Measurements from ENCODE around the gene KREMEN2.
A peak's percentile ranks its signal among the peaks of the same experiment; 100 is the strongest.

KREMEN2 gene

DNA sequence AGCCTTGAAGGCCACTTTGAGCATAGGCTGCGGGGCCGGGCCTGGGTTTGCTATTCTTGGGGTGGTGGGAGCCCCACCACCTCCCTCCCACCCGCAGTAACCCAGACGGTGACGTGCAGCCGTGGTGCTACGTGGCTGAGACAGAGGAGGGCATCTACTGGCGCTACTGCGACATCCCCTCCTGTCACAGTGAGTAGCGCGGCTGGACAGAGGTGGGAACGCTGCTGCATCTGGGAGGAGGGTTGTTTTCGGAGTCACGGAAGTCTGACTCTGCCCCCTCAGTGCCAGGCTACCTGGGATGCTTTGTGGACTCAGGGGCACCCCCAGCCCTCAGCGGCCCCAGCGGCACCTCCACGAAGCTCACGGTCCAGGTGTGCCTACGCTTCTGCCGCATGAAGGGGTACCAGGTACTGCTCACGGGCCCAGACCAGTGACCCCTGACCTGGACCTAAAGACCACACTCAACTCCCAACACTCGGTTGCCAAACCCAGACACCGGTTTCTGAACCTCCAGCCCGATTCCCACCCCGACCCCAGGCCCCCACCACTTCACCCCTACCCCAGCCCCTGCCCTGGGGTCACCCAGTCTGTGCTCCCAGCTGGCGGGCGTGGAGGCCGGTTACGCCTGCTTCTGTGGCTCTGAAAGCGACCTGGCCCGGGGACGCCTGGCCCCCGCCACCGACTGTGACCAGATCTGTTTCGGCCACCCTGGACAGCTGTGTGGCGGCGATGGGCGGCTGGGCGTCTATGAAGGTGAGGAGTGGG lies 2.1 kb downstream of the KREMEN2 start:
- DNase-seq (ENCODE audit: low spot score): no peak

DNA sequence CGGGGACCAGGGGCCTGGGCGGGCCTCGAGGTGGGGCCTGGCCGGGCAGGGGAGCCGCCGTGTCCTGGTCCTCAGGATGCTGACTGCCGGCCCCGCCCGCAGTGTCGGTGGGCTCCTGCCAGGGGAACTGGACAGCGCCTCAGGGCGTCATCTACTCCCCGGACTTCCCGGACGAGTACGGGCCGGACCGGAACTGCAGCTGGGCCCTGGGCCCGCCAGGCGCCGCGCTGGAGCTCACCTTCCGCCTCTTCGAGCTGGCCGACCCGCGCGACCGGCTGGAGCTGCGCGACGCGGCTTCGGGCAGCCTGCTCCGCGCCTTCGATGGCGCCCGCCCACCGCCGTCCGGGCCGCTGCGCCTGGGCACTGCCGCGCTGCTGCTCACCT lies 2.7 kb downstream of the KREMEN2 start:
- no peak for DNase-seq (ENCODE audit: low spot score)

DNA sequence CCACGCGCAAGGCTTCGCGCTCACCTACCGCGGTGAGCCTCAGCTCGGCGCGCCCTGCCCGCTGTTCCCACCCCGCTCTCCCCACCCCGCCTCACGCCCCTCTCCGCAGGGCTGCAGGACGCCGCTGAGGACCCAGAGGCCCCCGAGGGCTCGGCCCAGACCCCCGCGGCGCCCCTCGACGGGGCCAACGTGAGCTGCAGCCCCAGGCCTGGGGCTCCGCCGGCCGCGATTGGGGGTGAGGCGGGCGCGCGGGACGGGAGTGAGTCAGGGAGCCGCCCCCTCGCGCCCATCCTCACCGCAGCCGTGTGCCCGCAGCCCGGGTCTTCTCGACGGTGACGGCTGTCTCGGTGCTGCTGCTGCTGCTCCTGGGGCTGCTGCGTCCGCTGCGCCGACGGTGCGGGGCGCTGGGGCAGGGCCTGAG lies 3.1 kb downstream of the KREMEN2 start:
- no peak for DNase-seq (ENCODE audit: low spot score)

DNA sequence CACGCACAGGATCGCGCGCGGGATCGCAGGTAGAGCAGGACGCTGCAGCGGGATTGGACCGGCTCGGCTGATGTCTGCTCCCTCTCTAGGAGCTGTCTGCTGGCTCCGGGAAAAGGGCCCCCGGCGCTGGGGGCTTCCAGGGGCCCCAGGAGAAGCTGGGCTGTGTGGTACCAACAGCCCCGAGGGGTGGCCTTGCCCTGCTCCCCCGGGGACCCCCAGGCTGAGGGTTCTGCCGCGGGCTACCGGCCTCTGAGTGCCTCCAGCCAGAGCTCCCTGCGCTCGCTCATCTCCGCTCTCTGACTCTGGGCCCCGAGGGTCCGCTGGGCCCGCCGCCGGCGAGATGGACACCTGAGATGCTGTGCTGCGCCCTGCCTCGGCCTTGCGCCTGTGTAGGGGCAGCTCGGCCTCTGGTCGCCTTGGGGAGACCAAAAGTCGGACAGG lies 3.7 kb downstream of the KREMEN2 start:
- no peak for DNase-seq (ENCODE audit: low spot score)

DNA sequence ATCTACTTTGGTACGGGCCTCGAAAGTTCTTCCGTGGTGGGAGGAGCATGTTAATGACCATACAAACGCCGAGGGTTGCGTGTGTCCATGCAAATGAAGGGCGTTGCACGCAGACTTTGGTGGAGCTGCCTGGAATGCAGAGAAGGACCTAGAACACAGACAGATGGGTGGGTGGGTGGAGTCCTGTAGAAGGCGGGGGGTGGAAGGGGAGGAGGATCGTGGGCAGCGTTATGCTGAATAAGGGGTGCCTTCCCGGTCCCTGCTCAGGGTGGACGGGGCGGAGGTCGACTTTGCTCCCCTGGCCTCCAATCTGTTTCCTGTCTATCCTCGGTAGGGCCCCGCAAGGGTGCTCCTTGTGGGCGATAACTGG lies 4.3 kb downstream of the KREMEN2 start:
- peak; percentile 13 for DNase-seq (ENCODE audit: low spot score)

DNA sequence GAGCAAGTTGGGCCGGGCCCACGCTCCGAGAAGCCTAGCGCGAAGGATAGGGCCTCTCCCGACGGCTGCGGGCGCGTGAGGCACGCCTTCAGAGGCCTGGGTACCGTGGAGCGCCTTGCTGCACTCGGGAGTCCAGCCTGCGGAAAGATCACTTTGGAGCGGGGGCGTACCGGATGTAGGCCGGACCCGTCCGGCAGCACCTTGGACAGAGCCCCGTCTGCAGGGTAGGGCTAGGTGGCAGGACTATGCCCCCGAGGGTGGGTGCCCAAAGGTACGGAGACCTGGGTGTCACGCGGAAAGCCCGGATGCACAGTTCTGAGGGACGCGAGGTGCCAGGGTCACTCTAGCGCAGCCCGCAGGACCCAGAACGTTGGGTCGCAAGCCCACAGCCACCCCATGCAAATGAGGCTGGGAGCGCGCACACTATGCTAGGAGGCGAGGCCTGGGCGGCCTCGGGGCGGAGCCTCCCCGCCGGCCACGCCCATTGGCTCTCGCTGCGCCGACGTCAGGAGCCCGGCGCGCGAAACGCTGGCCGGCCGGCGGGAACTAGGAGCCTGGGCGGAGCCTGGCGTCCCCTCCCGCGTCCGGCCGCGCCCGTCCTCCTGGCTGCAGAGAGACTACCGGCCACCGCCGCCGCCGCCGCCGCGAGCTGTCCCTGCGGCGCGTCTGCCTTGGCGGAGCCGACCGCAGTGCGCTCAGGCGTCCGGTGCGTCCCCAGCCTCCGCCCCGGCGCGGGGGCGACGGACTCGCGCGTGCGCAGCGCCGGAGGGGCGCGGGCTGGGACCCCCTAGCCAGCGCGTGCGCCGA lies 4.9 kb downstream of the KREMEN2 start, which contains the start of gene PAQR4:
TSS of gene PAQR4 (plus strand) at position 611 of the 807 bp plus-strand sequence. CDS start 327 bp downstream, outside the sequence.
- DNase-seq (ENCODE audit: low spot score): peak; percentile 82

DNA sequence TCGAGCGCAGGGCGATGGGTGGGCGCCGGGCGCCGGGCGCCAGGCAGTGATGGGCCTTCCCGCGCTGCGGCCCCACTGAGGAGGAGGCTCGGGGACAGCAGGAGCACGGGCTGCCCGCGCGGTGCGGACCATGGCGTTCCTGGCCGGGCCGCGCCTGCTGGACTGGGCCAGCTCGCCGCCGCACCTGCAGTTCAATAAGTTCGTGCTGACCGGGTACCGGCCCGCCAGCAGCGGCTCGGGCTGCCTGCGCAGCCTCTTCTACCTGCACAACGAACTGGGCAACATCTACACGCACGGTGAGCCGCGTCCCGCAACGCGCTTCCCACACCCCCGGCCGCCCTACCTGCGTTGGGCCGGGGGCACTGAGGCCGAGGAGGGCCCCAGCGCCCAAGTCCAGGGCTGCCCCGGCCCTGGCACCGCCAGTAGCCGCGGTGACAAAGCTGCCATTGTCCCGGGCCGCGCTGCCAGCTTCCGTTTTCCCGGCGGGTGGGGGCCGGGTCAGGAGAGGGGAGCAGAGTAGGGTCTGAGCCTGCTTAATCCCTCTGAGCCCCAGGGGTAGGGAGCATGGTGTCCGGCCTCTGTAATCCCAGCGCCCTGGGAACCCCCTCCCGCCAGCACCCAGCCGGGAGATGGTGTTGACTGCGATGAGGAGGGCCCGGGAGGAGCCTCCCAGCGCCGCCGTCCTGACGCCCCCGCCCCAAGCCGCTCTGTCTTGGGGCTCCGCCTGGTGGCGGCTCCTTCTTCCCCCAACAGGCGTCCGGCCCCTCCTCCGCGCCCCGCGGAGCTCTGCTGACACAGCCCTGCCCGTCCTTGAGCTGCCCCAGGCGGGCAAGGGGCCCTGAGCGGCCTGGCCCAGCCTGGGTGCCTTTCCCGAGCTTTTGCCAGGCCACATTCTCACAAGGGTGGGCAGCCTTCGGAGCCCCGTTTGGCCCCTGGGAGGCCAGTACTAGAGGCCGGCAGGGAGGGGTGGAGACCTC lies 5.8 kb downstream of the KREMEN2 start:
- DNase-seq (ENCODE audit: low spot score): peak; percentile 42

DNA sequence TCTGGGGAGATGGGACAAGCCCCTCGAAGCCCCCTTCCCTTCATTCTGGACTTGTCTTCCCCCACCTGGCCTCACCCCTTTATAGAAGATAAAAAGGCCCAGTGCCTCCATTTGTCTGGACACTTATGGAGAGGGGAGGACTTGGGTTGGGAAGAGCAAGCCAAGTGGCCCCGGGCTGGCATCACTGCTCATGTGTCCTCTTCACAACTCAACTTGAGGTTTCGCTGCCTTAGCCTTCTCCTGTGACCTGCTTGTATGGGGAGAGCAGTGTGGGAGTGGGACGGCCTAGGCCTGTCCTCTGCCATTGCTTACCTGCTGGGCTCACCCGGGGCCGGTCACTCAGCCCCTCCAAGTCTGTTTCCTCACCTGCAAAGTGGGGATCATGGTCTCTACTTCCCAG lies 6.5 kb downstream of the KREMEN2 start:
- no peak for DNase-seq (ENCODE audit: low spot score)

DNA sequence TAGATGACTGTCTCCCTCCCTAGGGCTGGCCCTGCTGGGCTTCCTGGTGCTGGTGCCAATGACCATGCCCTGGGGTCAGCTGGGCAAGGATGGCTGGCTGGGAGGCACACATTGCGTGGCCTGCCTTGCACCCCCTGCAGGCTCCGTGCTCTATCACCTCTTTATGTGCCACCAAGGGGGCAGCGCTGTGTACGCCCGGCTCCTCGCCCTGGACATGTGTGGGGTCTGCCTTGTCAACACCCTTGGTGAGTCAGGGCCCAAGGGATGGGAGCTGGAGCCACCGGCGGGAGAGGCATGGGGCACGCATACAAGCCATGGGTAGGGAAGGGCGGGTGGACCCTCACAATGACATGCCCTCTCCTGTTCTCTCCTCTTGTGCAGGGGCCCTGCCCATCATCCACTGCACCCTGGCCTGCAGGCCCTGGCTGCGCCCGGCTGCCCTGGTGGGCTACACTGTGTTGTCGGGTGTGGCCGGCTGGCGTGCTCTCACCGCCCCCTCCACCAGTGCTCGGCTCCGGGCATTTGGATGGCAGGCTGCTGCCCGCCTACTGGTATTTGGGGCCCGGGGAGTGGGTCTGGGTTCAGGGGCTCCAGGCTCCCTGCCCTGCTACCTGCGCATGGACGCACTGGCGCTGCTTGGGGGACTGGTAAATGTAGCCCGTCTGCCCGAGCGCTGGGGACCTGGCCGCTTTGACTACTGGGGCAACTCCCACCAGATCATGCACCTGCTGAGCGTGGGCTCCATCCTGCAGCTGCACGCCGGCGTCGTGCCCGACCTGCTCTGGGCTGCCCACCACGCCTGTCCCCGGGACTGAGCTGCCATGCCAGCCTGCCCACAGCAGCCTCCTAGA lies 7.3 kb downstream of the KREMEN2 start:
- no peak for DNase-seq (ENCODE audit: low spot score)

DNA sequence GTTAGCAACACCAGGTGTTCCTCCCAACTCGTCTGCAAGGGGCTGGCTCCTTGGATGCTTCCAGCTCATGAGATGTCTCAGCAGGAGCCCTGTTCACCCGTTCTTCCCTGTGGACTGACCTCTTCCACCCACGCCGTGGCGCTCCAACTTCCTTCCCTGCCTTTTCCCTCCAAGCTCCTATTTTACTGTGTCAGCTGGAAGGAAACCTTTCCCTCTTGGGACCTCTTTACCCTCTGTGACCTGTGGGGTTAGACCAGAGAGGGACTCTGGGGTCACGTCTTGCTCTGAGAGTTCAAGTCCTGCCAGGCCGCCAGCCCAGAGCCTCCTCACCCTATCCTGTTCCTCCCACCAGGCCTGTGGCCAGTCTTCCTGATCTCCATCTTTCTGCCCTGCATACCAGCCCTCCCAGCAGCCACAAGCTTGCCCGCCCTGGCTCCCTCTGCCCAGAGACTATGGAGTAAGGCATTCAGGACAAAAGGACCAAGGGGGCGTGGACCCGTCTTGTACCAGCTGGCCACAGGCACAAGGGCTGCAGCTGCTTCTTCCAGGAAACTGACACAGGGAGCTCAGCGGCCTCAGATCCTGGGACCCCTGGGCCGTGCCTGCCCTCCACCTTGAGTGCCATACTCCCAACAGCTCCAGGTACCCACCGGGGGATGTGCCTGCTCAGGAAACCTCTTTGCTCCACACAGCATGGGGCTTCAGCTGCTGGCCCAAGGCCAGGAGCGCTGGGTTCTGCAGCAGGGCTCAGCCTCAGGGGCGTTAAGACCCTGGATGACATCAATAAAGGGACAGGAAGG lies 8.1 kb downstream of the KREMEN2 start:
- DNase-seq (ENCODE audit: low spot score): no peak

DNA sequence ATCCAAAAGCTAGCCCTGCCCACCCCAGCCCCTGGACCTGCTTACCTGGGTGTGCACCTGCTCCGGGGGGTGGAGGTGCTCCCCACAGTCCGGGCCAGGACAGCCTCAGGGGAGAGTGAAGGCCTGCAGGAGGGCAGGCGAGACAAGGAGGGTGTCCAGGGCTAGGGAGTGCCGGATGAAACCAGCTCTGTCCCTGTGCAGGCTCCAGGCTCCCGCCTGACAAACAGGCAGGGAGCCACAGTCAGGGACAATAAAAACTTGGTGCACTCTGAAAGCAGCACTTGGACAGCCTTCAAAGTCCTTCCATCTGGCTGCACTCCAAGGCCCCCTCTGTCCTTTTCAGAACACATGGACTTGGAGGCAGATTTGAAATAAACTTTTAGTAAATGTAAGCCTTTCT lies 9.0 kb downstream of the KREMEN2 start:
- no peak for DNase-seq (ENCODE audit: low spot score)

DNA sequence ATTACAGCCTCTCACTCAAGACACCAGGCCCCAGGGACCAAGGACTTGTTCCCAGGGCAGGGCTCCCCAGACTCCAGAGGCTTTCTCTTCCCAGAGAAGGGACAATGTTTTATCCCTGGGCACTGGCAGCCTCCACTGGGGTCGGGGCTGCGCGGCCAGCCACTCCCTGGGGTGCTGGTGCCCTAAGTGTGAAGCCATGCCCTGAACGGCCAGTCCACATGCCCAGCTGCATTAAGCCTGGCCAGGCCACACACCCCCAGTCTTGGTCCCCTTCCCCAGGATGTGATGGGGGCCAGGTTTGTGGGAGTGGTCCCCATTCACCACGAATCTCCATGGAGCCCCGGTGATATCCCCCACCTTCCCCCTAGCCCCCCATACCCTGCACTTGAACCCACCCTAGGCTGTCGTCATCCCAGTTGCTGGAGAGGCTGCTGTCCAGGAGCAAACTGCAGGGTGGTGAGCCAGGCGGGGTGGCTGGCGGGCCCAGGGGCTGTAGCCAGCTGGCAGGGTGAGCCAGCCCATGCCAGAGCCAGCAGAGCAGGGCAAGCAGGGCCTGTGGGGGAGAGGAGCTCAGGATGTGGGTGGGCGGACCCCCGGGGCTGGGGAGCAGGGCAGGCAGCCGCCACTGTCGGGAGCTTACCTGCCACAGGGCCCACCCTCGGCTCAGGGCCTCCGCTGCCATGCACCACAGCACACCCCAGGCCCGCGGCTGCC lies 9.7 kb downstream of the KREMEN2 start:
- DNase-seq (ENCODE audit: low spot score): no peak

DNA sequence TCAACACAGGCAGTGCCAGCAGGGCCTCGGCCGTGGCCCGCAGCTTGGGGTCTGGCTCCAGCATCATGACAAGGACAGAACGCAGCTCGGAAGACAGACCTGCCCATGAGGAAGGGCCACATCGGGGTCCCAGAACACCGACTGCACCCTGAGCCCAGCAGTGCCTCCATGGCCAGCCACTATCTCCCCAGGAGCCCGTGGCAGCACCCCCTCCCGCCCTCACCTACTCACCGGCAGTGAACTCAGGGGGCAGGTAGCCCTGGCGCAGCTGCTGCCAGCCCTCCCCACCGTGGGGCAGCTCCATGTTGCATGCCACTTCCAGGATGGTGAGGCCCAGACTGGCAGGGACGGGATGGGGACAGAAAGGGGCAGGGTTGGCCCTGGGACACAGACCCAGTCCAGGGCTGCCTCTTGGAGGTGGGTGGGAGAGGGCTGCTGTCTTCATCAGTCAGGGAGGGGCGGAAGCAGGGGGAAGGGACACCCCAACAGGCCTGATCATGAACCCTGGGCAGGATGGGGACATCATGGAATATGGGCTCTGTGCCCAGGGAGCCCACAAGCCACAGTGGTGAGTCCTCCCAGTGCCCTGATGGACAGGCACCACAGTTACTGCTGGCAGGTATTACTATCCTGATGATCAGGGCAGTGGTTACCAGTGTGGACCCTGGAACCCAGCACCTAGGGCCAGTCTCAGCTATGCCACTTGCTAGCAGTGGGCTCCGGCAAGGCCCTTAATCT lies 10.4 kb downstream of the KREMEN2 start:
- no peak for DNase-seq (ENCODE audit: low spot score)

DNA sequence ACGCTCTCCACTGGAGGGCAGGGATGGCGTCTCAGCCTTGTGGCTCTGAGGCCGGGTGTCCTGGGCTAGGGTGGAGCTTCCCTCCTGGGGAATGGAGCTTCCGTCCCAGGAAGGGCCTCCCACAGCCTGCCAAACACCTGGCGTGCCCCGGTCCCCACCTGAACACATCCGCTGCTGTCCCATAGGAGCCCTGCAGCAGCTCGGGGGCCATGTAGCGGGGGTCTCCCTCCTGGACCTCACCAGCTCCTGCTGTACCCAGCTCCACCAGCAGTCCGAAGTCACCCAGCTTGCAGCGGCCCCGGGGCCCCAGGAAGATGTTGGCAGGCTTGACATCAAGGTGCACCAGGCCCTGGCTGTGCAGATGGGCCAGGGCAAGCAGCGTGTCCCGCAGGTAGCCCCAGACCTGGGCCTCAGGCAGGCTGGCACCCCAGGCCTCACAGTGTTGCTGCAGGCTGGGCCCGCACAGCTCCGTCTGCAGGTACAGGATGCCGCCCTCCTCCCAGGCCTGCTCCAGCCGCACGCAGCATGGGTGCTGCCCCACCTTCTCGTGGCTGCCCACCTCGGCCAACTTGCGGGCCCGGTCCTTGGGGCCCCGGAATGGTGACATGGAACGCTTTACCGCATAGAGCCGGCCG lies 11.2 kb downstream of the KREMEN2 start:
- no peak for DNase-seq (ENCODE audit: low spot score)

DNA sequence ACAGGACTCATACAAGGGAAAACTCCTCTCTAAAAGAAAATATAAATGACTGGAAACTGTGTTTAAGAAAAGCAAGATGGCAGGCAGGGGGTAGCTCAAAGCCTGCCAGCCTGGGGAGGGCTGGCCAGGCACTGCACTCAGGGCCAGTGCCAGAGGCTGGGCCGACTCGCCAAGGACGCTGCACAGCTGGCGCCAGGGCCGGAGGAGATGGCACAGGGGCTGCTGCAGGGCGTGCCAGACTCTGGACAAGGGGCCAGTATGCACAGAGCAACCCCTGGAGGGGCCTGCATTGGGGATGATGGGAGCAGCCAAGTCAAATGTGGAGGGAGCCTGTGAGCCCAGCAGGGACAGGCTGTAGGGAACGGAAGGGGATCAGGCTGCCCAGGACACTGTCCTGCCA lies 12.1 kb downstream of the KREMEN2 start:
- no peak for DNase-seq (ENCODE audit: low spot score)

DNA sequence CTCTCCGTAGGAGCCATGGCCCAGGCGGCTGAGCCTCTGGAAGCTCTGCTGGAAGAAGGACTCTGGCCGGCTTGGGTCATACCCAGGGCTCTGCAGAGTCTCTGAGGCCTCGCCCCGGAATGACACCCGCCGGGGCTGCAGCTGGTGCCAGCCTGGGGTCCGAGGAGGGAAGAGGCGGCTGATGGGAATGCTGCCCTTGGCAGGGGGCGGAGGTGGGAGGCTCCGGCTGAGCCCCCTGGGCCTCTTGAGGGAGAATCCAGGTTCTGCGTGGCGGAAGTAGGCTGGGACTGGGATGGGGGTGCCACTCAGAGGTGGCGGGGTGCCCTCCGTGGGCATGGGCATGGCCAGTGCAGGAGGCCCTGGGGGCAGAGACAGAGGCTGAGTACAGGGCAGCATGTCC lies 12.6 kb downstream of the KREMEN2 start:
- no peak for DNase-seq (ENCODE audit: low spot score)

DNA sequence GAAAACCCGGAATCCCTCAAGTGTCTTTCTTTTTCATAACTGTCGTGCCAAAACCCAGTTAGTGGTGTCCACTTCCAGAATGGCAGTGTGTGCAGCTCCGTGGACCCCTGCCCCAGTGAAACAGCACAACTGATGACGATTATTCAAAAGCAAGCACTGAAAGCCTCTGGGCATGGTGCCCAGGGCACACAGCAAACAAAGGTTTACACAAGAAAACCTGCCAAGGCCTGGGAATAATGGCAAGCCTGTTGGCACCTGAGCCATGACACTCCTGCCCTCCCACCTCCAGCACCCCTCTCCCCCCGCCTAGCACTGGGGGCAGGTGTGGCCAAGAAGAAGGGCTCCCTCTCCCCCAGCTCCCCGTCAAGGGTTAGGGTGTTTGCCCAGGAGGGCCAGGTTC lies 13.4 kb downstream of the KREMEN2 start:
- no peak for DNase-seq (ENCODE audit: low spot score)

DNA sequence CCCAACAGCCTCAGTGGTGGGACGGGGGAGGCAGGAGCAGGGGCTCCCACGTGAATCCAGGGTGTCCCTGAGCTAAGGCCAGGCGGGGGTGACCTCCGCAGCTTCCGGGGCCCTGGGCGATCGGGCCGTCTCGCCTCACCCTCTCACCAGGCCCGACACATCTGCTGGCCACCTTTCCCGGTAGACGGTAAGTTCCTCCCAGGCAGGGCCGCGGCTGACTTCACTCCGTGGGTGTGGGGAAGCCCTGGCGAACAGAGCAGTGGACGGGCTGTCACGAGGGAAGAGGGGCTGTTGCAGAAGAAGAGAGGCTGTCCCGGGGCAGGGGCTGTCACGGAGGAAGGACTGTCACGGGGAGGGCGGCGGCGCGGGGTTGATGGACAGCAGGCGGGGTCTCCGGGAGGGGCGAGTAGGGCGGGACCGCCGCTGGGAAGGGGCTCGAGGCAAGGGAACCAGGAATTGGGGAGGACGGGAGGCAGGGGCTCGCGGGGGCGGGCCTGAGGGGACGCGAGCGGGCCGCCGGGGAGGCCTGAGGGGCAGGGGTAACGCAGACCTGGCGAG lies 15.7 kb downstream of the KREMEN2 start:
- no peak for DNase-seq (ENCODE audit: low spot score)

Measured in hematopoietic multipotent progenitor cell treated with erythropoietin and hydrocortisone succinate and interleukin-3 and kit ligand, for 17 days (in vitro differentiated cells).